Measurements from ENCODE around the gene GZMM. TPM values are rescaled to one million over a fixed set of nuclear protein-coding genes. Genes with fewer than 3 reads are reported as not detected.

The GZMM gene
- total and polyA plus RNA-seq, 2 of the 13 experiments (the other 11 are each of a cell fraction or from before 2014, with no cell fraction given): 0.07 TPM; not detected in 1

- Histone ChIP-seq H3K4me3 (replicated peaks in 1 of 3; ENCODE audit: insufficient read depth in 1 of 3, low read depth in 2 of 3, low read length in 3 of 3) (no peak overlapping the region), H3K36me3 (replicated peaks in 1 of 2; ENCODE audit: control insufficient read depth in 1 of 2, insufficient read depth in 2 of 2, low read length in 2 of 2) (no peaks in the 10 kb centered on the region), H3K4me1 (ENCODE audit: insufficient read depth, low read length) (peaks cover 31% of the 10 kb centered on the region), H4K20me1 (ENCODE audit: insufficient read depth, low read length) (no peaks in the 10 kb centered on the region), H3K9me3 (ENCODE audit: low read length) (no peaks in the 10 kb centered on the region), H3K4me2 (ENCODE audit: low read depth, low read length) (no peak overlapping the region), H3K27me3 (ENCODE audit: control insufficient read depth in 1 of 2, insufficient read depth in 2 of 2, low read length in 2 of 2) (no peaks in the 10 kb centered on the region), H3K79me2 (ENCODE audit: insufficient read depth, low read length) (no peaks in the 10 kb centered on the region), H3K27ac (ENCODE audit: extremely low read length, insufficient read depth, low read length) (no peak overlapping the region), H2AFZ (ENCODE audit: low read length) (no peak overlapping the region), H3K9ac (ENCODE audit: insufficient read depth, low read depth, low read length) (no peak overlapping the region)
- TF ChIP-seq AGO1 (IDR thresholded peaks at IDR 0.05; ENCODE audit: low read depth, low read length, poor library complexity, severe bottlenecking): peak; percentile 16
- peak; percentile 70 for TF ChIP-seq AGO2 (optimal IDR thresholded peaks at IDR 0.05; ENCODE audit: low read depth, low read length)
- TF ChIP-seq CREM (IDR thresholded peaks at IDR 0.05): no peak
- no peak for TF ChIP-seq CREM (CRISPR knock-in tag; IDR thresholded peaks at IDR 0.05)
- CTCF ChIA-PET (ENCODE audit: low intra/inter-chr PET ratio, low total read pairs): no interaction called here
- 98% methylated on average over 9 of the region's 45 CpGs for WGBS (ENCODE audit: low lambda C conversion rate)
- POLR2A ChIA-PET: interaction anchor here (1.8 kb wide), 1 partner anchor 11 kb away, joined by 8 read pairs; no protein-coding TSS in a partner anchor
- FAIRE-seq: no peak
- DNase-seq (ENCODE audit: low spot score): no peak
- in situ Hi-C loops (cut with HindIII; ENCODE audit: extremely low pct_ligation_motif_present, low pct_unique_long_range_greater_than_20kb) (no loop called here), intact Hi-C loops (cut with micrococcal nuclease; ENCODE audit: unreplicated experiment) (no loop called here)
- no peak for ATAC-seq
- BruUV-seq (replicated peaks): no TSS peak
Observed at GRCh38 chr19:519449-519865, 24.4 kb upstream of the GZMM start.

GRCh38 chr19:522726-523125 lies 21.1 kb upstream of the GZMM start:
- no peak for ATAC-seq
- TF ChIP-seq RCOR2 (CRISPR knock-in tag; IDR thresholded peaks at IDR 0.05) (no peak), SP1 (IDR thresholded peaks at IDR 0.05) (no peak), SP1 (CRISPR knock-in tag; IDR thresholded peaks at IDR 0.05) (no peak), TEAD3 (CRISPR knock-in tag; optimal IDR thresholded peaks at IDR 0.05; ENCODE audit: borderline replicate concordance) (no peak), ZNF431 (CRISPR knock-in tag; IDR thresholded peaks at IDR 0.05; ENCODE audit: borderline replicate concordance, low read depth) (no peak), HOXD1 (CRISPR knock-in tag; IDR thresholded peaks at IDR 0.05) (no peak), FOSL1 (CRISPR knock-in tag; IDR thresholded peaks at IDR 0.05; ENCODE audit: borderline replicate concordance) (no peak), ZNF382 (CRISPR knock-in tag; IDR thresholded peaks at IDR 0.05; ENCODE audit: borderline replicate concordance) (no peak), FOXP1 (IDR thresholded peaks at IDR 0.05) (no peak), FOXP1 (CRISPR knock-in tag; IDR thresholded peaks at IDR 0.05) (no peak), ZNF674 (CRISPR knock-in tag; IDR thresholded peaks at IDR 0.05; ENCODE audit: low read depth) (no peak), MTF2 (CRISPR knock-in tag; IDR thresholded peaks at IDR 0.05; ENCODE audit: borderline replicate concordance) (no peak), MBD4 (IDR thresholded peaks at IDR 0.05; ENCODE audit: borderline replicate concordance, low read length) (no peak), SETDB1 (CRISPR knock-in tag; IDR thresholded peaks at IDR 0.05; ENCODE audit: borderline replicate concordance) (no peak), ZBTB1 (CRISPR knock-in tag; IDR thresholded peaks at IDR 0.05; ENCODE audit: borderline replicate concordance) (no peak), ZNF639 (CRISPR knock-in tag; conservative IDR thresholded peaks at IDR 0.05) (no peak), NFIC (IDR thresholded peaks at IDR 0.05; ENCODE audit: low read length) (no peak), ADNP (CRISPR knock-in tag; IDR thresholded peaks at IDR 0.05) (no peak), ZFP82 (CRISPR knock-in tag; IDR thresholded peaks at IDR 0.05; ENCODE audit: borderline replicate concordance) (no peak)

More at GRCh38 chr19:522726-523125, 21.1 kb upstream of the GZMM start:
- in situ Hi-C loops (cut with HindIII; ENCODE audit: extremely low pct_ligation_motif_present, low pct_unique_long_range_greater_than_20kb) (no loop called here), intact Hi-C loops (cut with micrococcal nuclease; ENCODE audit: unreplicated experiment) (no loop called here)
- H3K27ac ChIP-seq (ENCODE audit: extremely low read length, insufficient read depth, low read length): peak overlapping the region; percentile 30
- no peaks in the 10 kb centered on the region for H4K20me1 ChIP-seq (ENCODE audit: insufficient read depth, low read length)
- H3K9me3 ChIP-seq (ENCODE audit: low read length): no peaks in the 10 kb centered on the region
- POLR2A ChIA-PET: interaction anchor here (1.4 to 2.0 kb wide), 3 partner anchors 8 to 16 kb away, joined by 6 to 20 read pairs (median 6); partner anchors contain the start of gene CDC34
- WGBS (ENCODE audit: low lambda C conversion rate): 95% methylated on average over 12 of the region's 12 CpGs
- H3K27me3 ChIP-seq (ENCODE audit: control insufficient read depth in 1 of 2, insufficient read depth in 2 of 2, low read length in 2 of 2): no peaks in the 10 kb centered on the region
- no peak overlapping the region for H3K4me3 ChIP-seq (replicated peaks in 1 of 3; ENCODE audit: insufficient read depth in 1 of 3, low read depth in 2 of 3, low read length in 3 of 3)
- H2AFZ ChIP-seq (ENCODE audit: low read length): no peak overlapping the region
- no peaks in the 10 kb centered on the region for H3K79me2 ChIP-seq (ENCODE audit: insufficient read depth, low read length)
- peaks cover 43% of the 10 kb centered on the region for H3K4me1 ChIP-seq (ENCODE audit: insufficient read depth, low read length)
- no peak overlapping the region for H3K4me2 ChIP-seq (ENCODE audit: low read depth, low read length)
- TSS peak; percentile 57 for BruUV-seq (replicated peaks)
- no peaks in the 10 kb centered on the region for H3K36me3 ChIP-seq (replicated peaks in 1 of 2; ENCODE audit: control insufficient read depth in 1 of 2, insufficient read depth in 2 of 2, low read length in 2 of 2)
- H3K9ac ChIP-seq (ENCODE audit: insufficient read depth, low read depth, low read length): no peak overlapping the region
- DNase-seq (ENCODE audit: low spot score) (no peak), FAIRE-seq (no peak)
- CTCF ChIA-PET (ENCODE audit: low intra/inter-chr PET ratio, low total read pairs): no interaction called here

All from HepG2 (cell line).